WTC11 (cell line): ENCODE data around the gene KDM4B.

Experiments used
- CREM ChIP-seq: sonication (generic); formaldehyde crosslinking; IDR thresholded peaks from 2 replicates; pipeline ENCODE4 v1.8.1; 2022; ENCODE audit warnings: mild to moderate bottlenecking, missing genetic modification reagents, moderate library complexity
- ESRRA ChIP-seq: sonication (generic); formaldehyde crosslinking; IDR thresholded peaks from 2 replicates; pipeline ENCODE4 v1.8.1; 2022; ENCODE audit warnings: mild to moderate bottlenecking, missing genetic modification reagents, borderline replicate concordance
- GABPB1 ChIP-seq: sonication (generic); formaldehyde crosslinking; IDR thresholded peaks from 2 replicates; pipeline ENCODE4 v1.8.1; 2023; ENCODE audit warnings: mild to moderate bottlenecking, missing genetic modification reagents
- MYBL2 ChIP-seq: sonication (generic); formaldehyde crosslinking; IDR thresholded peaks from 2 replicates; pipeline ENCODE4 v1.8.1; 2023; ENCODE audit warnings: mild to moderate bottlenecking, moderate library complexity, missing genetic modification reagents
- NR2C2 ChIP-seq: sonication (generic); formaldehyde crosslinking; IDR thresholded peaks from 2 replicates; pipeline ENCODE4 v1.8.0; 2022; ENCODE audit warnings: mild to moderate bottlenecking, missing genetic modification reagents
- TCF7 ChIP-seq: sonication (generic); formaldehyde crosslinking; IDR thresholded peaks from 2 replicates; pipeline ENCODE4 v1.8.0; 2022; ENCODE audit warnings: mild to moderate bottlenecking, low read depth, missing genetic modification reagents, moderate library complexity
- ZNF121 ChIP-seq: sonication (generic); formaldehyde crosslinking; IDR thresholded peaks from 2 replicates; pipeline ENCODE4 v1.8.0; 2023; ENCODE audit warnings: missing genetic modification reagents
- ZNF317 ChIP-seq: sonication (generic); formaldehyde crosslinking; IDR thresholded peaks from 2 replicates; pipeline ENCODE4 v1.8.1; 2023; ENCODE audit warnings: low read depth, mild to moderate bottlenecking, moderate library complexity, missing genetic modification reagents, borderline replicate concordance
- ZNF416 ChIP-seq: fragments of 250-450 bp; sonication (Bioruptor Pico); IDR thresholded peaks from 2 replicates; pipeline ENCODE4 v1.9.0; 2021; ENCODE audit warnings: mild to moderate bottlenecking, inconsistent platforms
- TF ChIP-seq, protein P1 (sequence below): fragments of 200-600 bp; IDR thresholded peaks from 2 replicates; pipeline ENCODE4 v1.8.0; 2022; ENCODE audit warnings: antibody characterized with exemption
- TF ChIP-seq, protein P2 (sequence below): sonication (generic); formaldehyde crosslinking; IDR thresholded peaks from 2 replicates; pipeline ENCODE4 v1.8.1; 2023; ENCODE audit warnings: mild to moderate bottlenecking, missing genetic modification reagents, moderate library complexity
- TF ChIP-seq, protein P3 (sequence below): sonication (generic); formaldehyde crosslinking; IDR thresholded peaks from 2 replicates; pipeline ENCODE4 v1.8.1; 2022; ENCODE audit warnings: low read depth, missing genetic modification reagents, borderline replicate concordance
- TF ChIP-seq, protein P4 (sequence below): sonication (generic); formaldehyde crosslinking; IDR thresholded peaks from 2 replicates; pipeline ENCODE4 v1.8.1; 2022; ENCODE audit warnings: mild to moderate bottlenecking, moderate library complexity, missing genetic modification reagents
- TF ChIP-seq, protein P5 (sequence below): sonication (generic); formaldehyde crosslinking; IDR thresholded peaks from 2 replicates; pipeline ENCODE4 v1.8.0; 2022; ENCODE audit warnings: mild to moderate bottlenecking, missing genetic modification reagents

DNA sequence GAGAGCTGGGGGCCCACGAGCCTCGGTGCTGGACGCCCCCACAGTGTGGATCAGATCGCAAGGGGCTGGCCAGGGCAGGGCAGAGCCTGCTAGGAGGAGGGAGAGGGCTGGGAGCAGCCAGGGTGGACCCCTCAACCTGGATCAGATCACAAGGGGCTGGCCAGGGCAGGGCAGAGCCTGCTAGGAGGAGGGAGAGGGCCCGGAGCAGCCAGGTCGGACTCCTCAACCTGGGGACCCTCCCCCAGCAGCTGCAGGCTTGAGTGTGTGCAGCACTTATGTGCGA, 126.6 kb downstream of the KDM4B start:
- TF ChIP-seq, protein P1, sequence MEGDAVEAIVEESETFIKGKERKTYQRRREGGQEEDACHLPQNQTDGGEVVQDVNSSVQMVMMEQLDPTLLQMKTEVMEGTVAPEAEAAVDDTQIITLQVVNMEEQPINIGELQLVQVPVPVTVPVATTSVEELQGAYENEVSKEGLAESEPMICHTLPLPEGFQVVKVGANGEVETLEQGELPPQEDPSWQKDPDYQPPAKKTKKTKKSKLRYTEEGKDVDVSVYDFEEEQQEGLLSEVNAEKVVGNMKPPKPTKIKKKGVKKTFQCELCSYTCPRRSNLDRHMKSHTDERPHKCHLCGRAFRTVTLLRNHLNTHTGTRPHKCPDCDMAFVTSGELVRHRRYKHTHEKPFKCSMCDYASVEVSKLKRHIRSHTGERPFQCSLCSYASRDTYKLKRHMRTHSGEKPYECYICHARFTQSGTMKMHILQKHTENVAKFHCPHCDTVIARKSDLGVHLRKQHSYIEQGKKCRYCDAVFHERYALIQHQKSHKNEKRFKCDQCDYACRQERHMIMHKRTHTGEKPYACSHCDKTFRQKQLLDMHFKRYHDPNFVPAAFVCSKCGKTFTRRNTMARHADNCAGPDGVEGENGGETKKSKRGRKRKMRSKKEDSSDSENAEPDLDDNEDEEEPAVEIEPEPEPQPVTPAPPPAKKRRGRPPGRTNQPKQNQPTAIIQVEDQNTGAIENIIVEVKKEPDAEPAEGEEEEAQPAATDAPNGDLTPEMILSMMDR: no peak
- no peak for TF ChIP-seq ESRRA (CRISPR knock-in tag)
- TF ChIP-seq, protein P2, sequence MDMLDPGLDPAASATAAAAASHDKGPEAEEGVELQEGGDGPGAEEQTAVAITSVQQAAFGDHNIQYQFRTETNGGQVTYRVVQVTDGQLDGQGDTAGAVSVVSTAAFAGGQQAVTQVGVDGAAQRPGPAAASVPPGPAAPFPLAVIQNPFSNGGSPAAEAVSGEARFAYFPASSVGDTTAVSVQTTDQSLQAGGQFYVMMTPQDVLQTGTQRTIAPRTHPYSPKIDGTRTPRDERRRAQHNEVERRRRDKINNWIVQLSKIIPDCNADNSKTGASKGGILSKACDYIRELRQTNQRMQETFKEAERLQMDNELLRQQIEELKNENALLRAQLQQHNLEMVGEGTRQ (CRISPR knock-in tag): no peak
- TF ChIP-seq NR2C2 (CRISPR knock-in tag): no peak
- no peak for TF ChIP-seq MYBL2 (CRISPR knock-in tag)
- no peak for TF ChIP-seq TCF7 (CRISPR knock-in tag)
- no peak for TF ChIP-seq ZNF416
- TF ChIP-seq ZNF121 (CRISPR knock-in tag): no peak
- no peak for TF ChIP-seq CREM
- TF ChIP-seq, protein P3, sequence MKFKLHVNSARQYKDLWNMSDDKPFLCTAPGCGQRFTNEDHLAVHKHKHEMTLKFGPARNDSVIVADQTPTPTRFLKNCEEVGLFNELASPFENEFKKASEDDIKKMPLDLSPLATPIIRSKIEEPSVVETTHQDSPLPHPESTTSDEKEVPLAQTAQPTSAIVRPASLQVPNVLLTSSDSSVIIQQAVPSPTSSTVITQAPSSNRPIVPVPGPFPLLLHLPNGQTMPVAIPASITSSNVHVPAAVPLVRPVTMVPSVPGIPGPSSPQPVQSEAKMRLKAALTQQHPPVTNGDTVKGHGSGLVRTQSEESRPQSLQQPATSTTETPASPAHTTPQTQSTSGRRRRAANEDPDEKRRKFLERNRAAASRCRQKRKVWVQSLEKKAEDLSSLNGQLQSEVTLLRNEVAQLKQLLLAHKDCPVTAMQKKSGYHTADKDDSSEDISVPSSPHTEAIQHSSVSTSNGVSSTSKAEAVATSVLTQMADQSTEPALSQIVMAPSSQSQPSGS (CRISPR knock-in tag): no peak
- TF ChIP-seq ZNF317 (CRISPR knock-in tag): no peak
- TF ChIP-seq GABPB1 (CRISPR knock-in tag): no peak
- TF ChIP-seq, protein P4, sequence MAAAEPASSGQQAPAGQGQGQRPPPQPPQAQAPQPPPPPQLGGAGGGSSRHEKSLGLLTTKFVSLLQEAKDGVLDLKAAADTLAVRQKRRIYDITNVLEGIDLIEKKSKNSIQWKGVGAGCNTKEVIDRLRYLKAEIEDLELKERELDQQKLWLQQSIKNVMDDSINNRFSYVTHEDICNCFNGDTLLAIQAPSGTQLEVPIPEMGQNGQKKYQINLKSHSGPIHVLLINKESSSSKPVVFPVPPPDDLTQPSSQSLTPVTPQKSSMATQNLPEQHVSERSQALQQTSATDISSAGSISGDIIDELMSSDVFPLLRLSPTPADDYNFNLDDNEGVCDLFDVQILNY: no peak
- TF ChIP-seq, protein P5, sequence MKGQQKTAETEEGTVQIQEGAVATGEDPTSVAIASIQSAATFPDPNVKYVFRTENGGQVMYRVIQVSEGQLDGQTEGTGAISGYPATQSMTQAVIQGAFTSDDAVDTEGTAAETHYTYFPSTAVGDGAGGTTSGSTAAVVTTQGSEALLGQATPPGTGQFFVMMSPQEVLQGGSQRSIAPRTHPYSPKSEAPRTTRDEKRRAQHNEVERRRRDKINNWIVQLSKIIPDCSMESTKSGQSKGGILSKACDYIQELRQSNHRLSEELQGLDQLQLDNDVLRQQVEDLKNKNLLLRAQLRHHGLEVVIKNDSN (CRISPR knock-in tag): no peak
